Measurements from ENCODE around the gene ZNF407.
A peak's percentile ranks its signal among the peaks of the same experiment; 100 is the strongest.

ZNF407 gene

DNA sequence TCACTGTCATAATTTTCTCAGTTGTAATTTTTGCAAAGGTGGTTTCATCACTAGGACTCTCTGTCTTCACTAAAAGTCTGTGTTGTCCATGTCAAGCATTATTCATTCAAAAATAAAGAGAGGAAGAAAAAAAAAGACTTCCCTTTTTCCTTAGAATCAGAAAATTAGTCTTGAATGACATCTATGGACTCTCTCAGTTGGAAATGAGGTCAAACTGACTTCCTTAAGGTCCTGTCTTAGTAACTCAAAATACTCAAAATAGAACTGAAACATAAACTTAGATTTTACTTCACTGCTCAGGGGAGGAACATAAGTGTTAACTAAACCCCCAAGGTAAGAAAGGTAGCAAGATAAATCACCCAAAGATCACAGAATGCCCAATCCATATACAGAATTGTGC is 2.2 kb upstream of the ZNF407 start:
- TF ChIP-seq, protein P1, sequence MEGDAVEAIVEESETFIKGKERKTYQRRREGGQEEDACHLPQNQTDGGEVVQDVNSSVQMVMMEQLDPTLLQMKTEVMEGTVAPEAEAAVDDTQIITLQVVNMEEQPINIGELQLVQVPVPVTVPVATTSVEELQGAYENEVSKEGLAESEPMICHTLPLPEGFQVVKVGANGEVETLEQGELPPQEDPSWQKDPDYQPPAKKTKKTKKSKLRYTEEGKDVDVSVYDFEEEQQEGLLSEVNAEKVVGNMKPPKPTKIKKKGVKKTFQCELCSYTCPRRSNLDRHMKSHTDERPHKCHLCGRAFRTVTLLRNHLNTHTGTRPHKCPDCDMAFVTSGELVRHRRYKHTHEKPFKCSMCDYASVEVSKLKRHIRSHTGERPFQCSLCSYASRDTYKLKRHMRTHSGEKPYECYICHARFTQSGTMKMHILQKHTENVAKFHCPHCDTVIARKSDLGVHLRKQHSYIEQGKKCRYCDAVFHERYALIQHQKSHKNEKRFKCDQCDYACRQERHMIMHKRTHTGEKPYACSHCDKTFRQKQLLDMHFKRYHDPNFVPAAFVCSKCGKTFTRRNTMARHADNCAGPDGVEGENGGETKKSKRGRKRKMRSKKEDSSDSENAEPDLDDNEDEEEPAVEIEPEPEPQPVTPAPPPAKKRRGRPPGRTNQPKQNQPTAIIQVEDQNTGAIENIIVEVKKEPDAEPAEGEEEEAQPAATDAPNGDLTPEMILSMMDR (IDR thresholded peaks at IDR 0.05; ENCODE audit: low read depth, low read length, missing control alignments): no peak
- in situ Hi-C loops (cut with HindIII; ENCODE audit: low sequenced_read_pairs): no loop called here
- DNase-seq (ENCODE audit: low read depth): no peak
- H3K4me3 ChIP-seq (ENCODE audit: low read depth, low read length): no peak overlapping the region

- DNase-seq (ENCODE audit: low read depth): no peak
- TF ChIP-seq, protein P1 (IDR thresholded peaks at IDR 0.05; ENCODE audit: low read depth, low read length, missing control alignments): no peak
- in situ Hi-C loops (cut with HindIII; ENCODE audit: low sequenced_read_pairs): no loop called here
- H3K4me3 ChIP-seq (ENCODE audit: low read depth, low read length): peak overlapping the region; percentile 95
Observed at GRCh38 chr18:74597034-74597661, 522 bp upstream of the ZNF407 start.

DNA sequence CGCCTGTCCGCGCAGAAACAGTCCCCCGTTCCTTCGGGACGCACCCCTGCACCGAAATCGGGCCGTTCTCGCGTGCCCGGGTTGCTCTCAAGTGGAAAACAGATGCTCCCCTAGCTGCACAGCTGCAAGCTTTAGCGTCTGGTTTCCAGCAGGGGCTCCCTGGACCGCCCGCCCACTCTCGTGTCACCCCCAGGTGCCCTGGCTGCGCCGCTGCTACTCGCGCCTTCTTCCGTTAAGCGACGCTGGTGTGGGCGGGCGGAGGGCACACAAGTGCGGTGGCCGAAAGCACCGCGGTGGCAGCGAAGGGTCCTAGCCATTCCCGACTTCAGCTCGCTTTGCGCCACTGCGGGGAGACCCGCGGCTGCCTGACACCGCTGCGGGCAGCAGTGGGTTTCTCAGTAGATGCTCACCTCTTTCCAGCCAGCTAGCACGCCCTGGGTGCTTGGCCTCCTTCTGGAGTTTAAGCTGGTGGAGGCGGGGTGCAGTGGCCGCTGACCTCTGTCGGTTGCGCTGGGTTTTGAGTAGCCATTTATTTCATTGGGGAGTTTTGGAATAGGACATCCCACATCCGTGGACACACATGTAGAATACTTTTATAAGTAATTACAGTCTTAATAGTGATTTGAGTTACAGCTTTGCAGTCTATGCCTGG is 806 bp downstream of the ZNF407 start:
- TF ChIP-seq, protein P1 (IDR thresholded peaks at IDR 0.05; ENCODE audit: low read depth, low read length, missing control alignments): no peak
- no peak for DNase-seq (ENCODE audit: low read depth)
- peak overlapping the region; percentile 95 for H3K4me3 ChIP-seq (ENCODE audit: low read depth, low read length)
- in situ Hi-C loops (cut with HindIII; ENCODE audit: low sequenced_read_pairs): no loop called here

DNA sequence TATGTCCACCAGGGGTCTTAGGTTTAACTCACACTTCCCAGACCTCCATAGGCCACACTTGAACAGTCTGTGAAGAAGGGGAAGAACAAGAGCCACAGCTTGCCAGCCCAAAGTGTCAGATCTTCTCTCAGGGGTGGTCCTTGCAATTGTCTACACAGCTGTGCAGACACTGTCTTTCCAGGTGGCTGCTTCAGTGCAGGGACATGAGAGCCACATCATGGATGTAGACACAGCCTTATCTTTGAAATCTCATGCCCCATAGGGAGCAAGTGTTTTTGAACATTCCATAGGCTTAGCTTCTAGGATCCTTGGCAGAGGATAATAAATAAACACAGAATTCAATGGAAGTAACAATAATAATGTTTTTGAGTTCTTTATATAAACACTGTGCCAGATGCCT is 6.7 kb downstream of the ZNF407 start:
- no peak for DNase-seq (ENCODE audit: low read depth)
- TF ChIP-seq, protein P1 (IDR thresholded peaks at IDR 0.05; ENCODE audit: low read depth, low read length, missing control alignments): no peak
- in situ Hi-C loops (cut with HindIII; ENCODE audit: low sequenced_read_pairs): no loop called here
- no peak overlapping the region for H3K4me3 ChIP-seq (ENCODE audit: low read depth, low read length)

GRCh38 chr18:74604774-74605173 is 7.1 kb downstream of the ZNF407 start:
- in situ Hi-C loops (cut with HindIII; ENCODE audit: low sequenced_read_pairs): no loop called here
- H3K4me3 ChIP-seq (ENCODE audit: low read depth, low read length): no peak overlapping the region
- TF ChIP-seq, protein P1 (IDR thresholded peaks at IDR 0.05; ENCODE audit: low read depth, low read length, missing control alignments): no peak
- DNase-seq (ENCODE audit: low read depth): no peak

DNA sequence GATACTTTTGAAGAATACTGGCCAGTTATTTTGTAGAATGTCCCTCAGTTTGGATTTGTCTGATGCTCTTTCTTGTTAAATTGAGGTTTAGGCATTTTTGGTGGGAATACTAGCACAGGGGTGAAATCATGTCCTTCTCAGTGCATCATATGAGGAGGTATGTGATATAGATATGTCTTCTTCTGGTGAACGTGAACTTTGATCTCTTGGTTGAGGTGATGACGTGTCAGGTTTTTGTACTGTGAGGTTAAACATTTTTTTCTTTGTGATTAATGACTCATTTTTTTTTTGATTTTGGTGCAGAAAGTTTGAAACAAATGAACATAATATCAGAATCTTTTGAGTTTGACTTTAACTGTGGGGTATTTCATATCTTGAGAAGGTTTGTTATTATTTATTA is 11.0 kb downstream of the ZNF407 start:
- TF ChIP-seq, protein P1 (IDR thresholded peaks at IDR 0.05; ENCODE audit: low read depth, low read length, missing control alignments): no peak
- no peak for DNase-seq (ENCODE audit: low read depth)
- H3K4me3 ChIP-seq (ENCODE audit: low read depth, low read length): no peak overlapping the region
- in situ Hi-C loops (cut with HindIII; ENCODE audit: low sequenced_read_pairs): no loop called here
